HCT116 (cell line): Measurements from ENCODE around the gene ACP1.

Source experiments
- ATF3 ChIP-seq: IDR thresholded peaks from 2 replicates; pipeline ENCODE4 v1.6.1; 2012
- CTCF ChIP-seq, 3 experiments: fragments of 200-600 bp in 1 of 3; sonication (generic) in 1 of 3; IDR thresholded peaks in 2 of 3; conservative IDR thresholded peaks in 1 of 3; 2 replicates each; pipeline ENCODE4 v1.5.1; 2012 to 2017; ENCODE audit warnings: low read depth in 2 of 3, low read length in 2 of 3, antibody characterized with exemption in 1 of 3, borderline replicate concordance in 1 of 3, control low read depth in 1 of 3, mild to moderate bottlenecking in 1 of 3, mixed read lengths in 1 of 3, mixed run types in 1 of 3, moderate library complexity in 1 of 3; ENCODE audit not compliant: insufficient read depth in 1 of 3
- EZH2 ChIP-seq: fragments of 200-600 bp; sonication (generic); IDR thresholded peaks from 2 replicates; pipeline ENCODE4 v1.6.1; 2017; ENCODE audit warnings: antibody characterized with exemption, mixed run types
- FOSL1 ChIP-seq: IDR thresholded peaks from 2 replicates; pipeline ENCODE4 v1.6.1; 2012; ENCODE audit warnings: low read depth
- JUND ChIP-seq: IDR thresholded peaks from 2 replicates; pipeline ENCODE4 v1.6.1; 2012
- POLR2A ChIP-seq: IDR thresholded peaks from 2 replicates; pipeline ENCODE4 v1.7.0; 2011; ENCODE audit warnings: borderline replicate concordance; ENCODE audit not compliant: insufficient read depth, insufficient read length; ENCODE audit errors: extremely low read depth
- SIN3A ChIP-seq: IDR thresholded peaks from 2 replicates; pipeline ENCODE4 v1.6.1; 2012; ENCODE audit warnings: low read depth
- YY1 ChIP-seq: IDR thresholded peaks from 2 replicates; pipeline ENCODE4 v1.6.1; 2011; ENCODE audit warnings: low read length, low read depth, moderate library complexity, mild to moderate bottlenecking; ENCODE audit not compliant: insufficient replicate concordance; ENCODE audit errors: extremely low read depth
- ZBTB33 ChIP-seq: IDR thresholded peaks from 2 replicates; pipeline ENCODE4 v1.6.1; 2011; ENCODE audit warnings: mild to moderate bottlenecking, low read length, moderate library complexity; ENCODE audit not compliant: insufficient replicate concordance; ENCODE audit errors: extremely low read depth
- ZNF274 ChIP-seq: fragments of 200-500 bp; sonication (Bioruptor generic); IDR thresholded peaks from 2 replicates; pipeline ENCODE4 v1.6.1; 2014; ENCODE audit warnings: mild to moderate bottlenecking, low read depth, low read length, inconsistent platforms
- TF ChIP-seq, protein P1 (sequence below): IDR thresholded peaks from 2 replicates; pipeline ENCODE4 v1.6.1; 2012; ENCODE audit warnings: low read depth

- TF ChIP-seq CTCF (IDR thresholded peaks at IDR 0.05 in 2 of 3, conservative IDR thresholded peaks at IDR 0.05 in 1 of 3; ENCODE audit: borderline replicate concordance in 1 of 3, insufficient read depth in 1 of 3, low read depth in 2 of 3, low read length in 2 of 3) (no peak), EZH2 (no peak), SIN3A (no peak), YY1 (no peak), POLR2A (no peak), JUND (no peak), ZNF274 (no peak), ZBTB33 (no peak), ATF3 (no peak), FOSL1 (no peak)
- TF ChIP-seq, protein P1, sequence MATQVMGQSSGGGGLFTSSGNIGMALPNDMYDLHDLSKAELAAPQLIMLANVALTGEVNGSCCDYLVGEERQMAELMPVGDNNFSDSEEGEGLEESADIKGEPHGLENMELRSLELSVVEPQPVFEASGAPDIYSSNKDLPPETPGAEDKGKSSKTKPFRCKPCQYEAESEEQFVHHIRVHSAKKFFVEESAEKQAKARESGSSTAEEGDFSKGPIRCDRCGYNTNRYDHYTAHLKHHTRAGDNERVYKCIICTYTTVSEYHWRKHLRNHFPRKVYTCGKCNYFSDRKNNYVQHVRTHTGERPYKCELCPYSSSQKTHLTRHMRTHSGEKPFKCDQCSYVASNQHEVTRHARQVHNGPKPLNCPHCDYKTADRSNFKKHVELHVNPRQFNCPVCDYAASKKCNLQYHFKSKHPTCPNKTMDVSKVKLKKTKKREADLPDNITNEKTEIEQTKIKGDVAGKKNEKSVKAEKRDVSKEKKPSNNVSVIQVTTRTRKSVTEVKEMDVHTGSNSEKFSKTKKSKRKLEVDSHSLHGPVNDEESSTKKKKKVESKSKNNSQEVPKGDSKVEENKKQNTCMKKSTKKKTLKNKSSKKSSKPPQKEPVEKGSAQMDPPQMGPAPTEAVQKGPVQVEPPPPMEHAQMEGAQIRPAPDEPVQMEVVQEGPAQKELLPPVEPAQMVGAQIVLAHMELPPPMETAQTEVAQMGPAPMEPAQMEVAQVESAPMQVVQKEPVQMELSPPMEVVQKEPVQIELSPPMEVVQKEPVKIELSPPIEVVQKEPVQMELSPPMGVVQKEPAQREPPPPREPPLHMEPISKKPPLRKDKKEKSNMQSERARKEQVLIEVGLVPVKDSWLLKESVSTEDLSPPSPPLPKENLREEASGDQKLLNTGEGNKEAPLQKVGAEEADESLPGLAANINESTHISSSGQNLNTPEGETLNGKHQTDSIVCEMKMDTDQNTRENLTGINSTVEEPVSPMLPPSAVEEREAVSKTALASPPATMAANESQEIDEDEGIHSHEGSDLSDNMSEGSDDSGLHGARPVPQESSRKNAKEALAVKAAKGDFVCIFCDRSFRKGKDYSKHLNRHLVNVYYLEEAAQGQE: no peak
These were observed 55.8 kb downstream of the ACP1 start for GRCh38 chr2:320561-320960.
